SW480 (cell line): Measurements from ENCODE around the gene TSPAN14.
"Not testable (repeated sequence)": the region's sequence is repeated elsewhere in the genome, so short reads cannot be mapped to it uniquely, and the experiment has no call there.

Experiments used
- DNase-seq: peaks from one replicate; pipeline ENCODE4 v3.0.0-alpha.2; 2016; ENCODE audit warnings: low spot score

TSPAN14 gene

GRCh38 chr10:80526218-80526617 is 72.1 kb downstream of the TSPAN14 start:
- DNase-seq: no peak

DNA sequence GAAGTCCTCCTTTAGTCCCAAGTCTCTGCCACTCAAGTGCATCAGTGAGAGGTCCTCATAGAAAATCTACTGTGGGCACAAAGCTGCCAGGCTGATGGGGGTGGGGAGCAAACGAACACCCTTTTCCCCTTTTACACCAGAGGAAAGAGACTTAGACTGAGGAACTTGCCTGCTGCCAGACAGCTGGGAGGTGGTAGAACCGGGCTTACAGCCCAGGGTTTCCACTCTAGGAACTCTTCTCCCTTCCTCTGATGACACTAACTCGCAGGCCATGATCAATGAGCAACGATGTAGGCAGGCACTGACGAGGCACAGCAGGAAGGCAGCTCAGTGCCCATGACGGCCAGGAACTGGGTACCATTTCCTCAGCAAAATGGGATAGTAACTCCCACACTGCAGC is 72.6 kb downstream of the TSPAN14 start:
- DNase-seq: no peak

DNA sequence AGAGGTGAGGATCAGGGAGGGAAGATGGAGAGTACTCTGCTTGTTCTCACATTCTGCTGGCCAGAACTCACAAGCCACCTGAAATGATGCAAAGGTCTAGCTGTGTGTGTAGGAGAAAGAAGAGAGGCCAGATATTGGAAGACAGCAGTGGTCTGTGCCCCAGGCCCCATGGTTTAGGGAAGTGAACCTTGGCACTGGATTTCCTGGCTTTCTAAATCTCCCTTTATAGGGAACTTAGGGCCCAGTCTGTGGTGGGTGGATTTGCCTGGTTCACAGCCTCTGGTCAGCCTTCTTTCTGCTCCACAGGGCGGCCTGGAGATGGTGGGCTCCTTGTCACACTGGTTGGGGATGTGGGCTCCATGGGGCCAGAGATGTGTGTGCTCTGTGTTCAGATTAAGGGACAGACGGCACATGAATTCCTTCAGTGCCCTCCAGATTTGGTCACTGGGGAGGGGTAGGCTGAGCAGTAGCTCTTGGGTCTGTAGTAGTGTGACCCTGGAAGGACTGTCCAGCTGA is 74.1 kb downstream of the TSPAN14 start:
- DNase-seq: no peak

- no peak for DNase-seq
Observed at GRCh38 chr10:80528901-80529300, 74.8 kb downstream of the TSPAN14 start.

- DNase-seq: no peak
Observed at GRCh38 chr10:80529604-80530003, 75.5 kb downstream of the TSPAN14 start.

- DNase-seq: peak; percentile 6
Observed at GRCh38 chr10:80530251-80530650, 76.1 kb downstream of the TSPAN14 start.

- no peak for DNase-seq
Observed at GRCh38 chr10:80530816-80531215, 76.7 kb downstream of the TSPAN14 start.

DNA sequence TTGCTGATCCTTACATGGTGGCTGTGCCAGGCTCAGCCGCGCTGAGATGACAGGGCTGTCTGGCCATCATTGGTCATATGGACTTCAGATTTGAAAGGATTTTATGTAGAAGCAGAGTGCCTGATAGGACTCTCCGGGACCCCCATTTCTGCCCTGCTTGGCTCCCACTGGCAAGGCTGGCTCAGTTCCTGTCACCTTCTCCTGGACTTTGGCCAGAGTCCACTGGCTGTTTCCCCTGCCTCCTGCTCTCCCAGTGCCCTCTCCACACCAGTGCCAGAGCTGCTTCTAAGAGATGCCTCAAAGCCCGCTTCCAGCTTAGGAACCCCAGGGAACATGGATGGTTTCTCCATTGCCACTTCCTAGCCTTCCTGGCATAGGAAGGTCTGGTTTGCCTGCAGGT is 78.5 kb downstream of the TSPAN14 start:
- no peak for DNase-seq

- not testable (repeated sequence) for DNase-seq
Observed at GRCh38 chr10:80534059-80534458, 79.9 kb downstream of the TSPAN14 start.

- DNase-seq: not testable (repeated sequence)
Observed at GRCh38 chr10:80534646-80535045, 80.5 kb downstream of the TSPAN14 start.

DNA sequence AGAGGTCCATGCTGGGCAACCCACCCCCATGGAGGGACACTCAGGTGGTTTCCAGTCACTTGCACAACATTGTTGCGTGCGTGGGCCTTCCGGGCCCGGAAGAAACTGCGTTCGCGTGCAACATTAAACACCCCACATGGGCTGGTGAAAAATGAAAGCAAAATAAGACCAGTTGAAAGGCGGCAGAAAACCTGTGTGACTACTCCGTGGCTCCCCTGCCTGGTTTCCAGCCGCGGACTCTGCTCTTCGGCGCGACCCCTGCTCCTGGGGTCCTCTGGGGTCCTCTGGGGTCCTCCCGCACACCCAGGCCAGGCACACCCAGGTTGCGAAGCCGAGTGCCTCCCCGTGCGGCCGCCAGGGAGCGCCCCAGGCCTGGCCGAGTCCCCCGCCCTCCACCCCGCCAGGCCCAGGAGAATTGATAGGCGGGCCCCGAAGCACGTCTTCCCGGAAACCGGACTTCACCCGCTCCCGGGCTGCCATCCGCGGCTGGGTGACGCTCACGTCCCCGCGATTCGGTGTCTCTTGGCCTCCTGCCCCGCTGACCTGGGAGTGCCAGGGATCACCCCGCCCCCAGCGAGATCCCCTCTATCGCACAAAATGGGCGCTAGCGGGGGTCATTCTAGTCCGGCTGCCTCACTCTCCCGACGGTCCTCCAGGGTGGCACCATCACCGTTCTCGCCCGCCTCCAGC is 81.7 kb downstream of the TSPAN14 start:
- DNase-seq: peak; percentile 70

- DNase-seq: no peak
Observed at GRCh38 chr10:80536361-80536835, 82.3 kb downstream of the TSPAN14 start.

GRCh38 chr10:80537086-80537735 is 83.1 kb downstream of the TSPAN14 start:
- DNase-seq: no peak

- no peak for DNase-seq
Observed at GRCh38 chr10:80537736-80538480, 83.8 kb downstream of the TSPAN14 start, which contains the start of gene SH2D4B. SH2D4B (plus strand) TSS chr10:80537902; CDS start chr10:80538332, 430 bp downstream.

GRCh38 chr10:80538481-80539185 is 84.5 kb downstream of the TSPAN14 start:
- no peak for DNase-seq

GRCh38 chr10:80539421-80540031 is 85.4 kb downstream of the TSPAN14 start:
- no peak for DNase-seq

DNA sequence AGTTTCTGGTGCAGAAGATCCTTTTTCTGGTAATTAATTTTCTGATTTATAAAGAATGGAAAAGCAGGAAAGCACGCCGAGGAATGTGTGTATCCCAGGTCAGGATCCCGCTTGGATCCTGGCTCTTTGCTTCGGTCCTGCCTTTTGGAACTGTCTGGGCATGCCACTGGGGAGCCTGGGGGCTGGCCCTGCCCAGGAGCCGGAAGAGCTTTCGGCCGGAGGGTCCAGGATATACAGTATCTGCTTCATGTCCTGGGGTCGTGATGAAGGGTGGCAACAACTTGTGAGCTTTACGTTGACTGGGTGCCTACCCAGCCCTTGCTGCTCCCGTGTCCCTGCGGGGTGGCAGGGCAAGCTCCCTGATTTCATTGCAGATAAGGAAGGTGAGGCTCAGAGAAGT is 86.0 kb downstream of the TSPAN14 start:
- no peak for DNase-seq

- DNase-seq: no peak
Observed at GRCh38 chr10:80540618-80540980, 86.5 kb downstream of the TSPAN14 start.

GRCh38 chr10:80540981-80541750 is 87.1 kb downstream of the TSPAN14 start:
- DNase-seq: no peak

- DNase-seq: peak; percentile 19
Observed at GRCh38 chr10:80542053-80542452, 87.9 kb downstream of the TSPAN14 start.
